T-helper 2 cell (primary cell): ENCODE results near the gene SUCLG1.

Experiments used
- DNase-seq, 5 experiments: peaks; one replicate each; pipeline versions ENCODE4 v3.0.0 to v3.0.0-alpha.2; 2012 to 2022

SUCLG1 gene

GRCh38 chr2:84460670-84461069 lies 1.6 kb upstream of the SUCLG1 start:
- no peak for DNase-seq

- DNase-seq, result no peak
Observed at GRCh38 chr2:84459944-84460429, 907 bp upstream of the SUCLG1 start.

- DNase-seq, result peak in 2 of 5 experiments; percentile 6 to 22
Observed at GRCh38 chr2:84458551-84459017, 496 bp downstream of the SUCLG1 start.

GRCh38 chr2:84457686-84458085 lies 1.4 kb downstream of the SUCLG1 start:
- DNase-seq, result no peak

GRCh38 chr2:84456156-84456555 lies 2.9 kb downstream of the SUCLG1 start:
- no peak for DNase-seq

- no peak for DNase-seq
Observed at GRCh38 chr2:84454581-84454980, 4.5 kb downstream of the SUCLG1 start.

GRCh38 chr2:84452624-84453023 lies 6.5 kb downstream of the SUCLG1 start:
- no peak for DNase-seq

- DNase-seq, result no peak
Observed at GRCh38 chr2:84451579-84451978, 7.5 kb downstream of the SUCLG1 start.

- no peak for DNase-seq
Observed at GRCh38 chr2:84450288-84451227, 8.5 kb downstream of the SUCLG1 start.

GRCh38 chr2:84449711-84450110 lies 9.4 kb downstream of the SUCLG1 start:
- no peak for DNase-seq

- no peak for DNase-seq
Observed at GRCh38 chr2:84449055-84449454, 10.0 kb downstream of the SUCLG1 start.

- no peak for DNase-seq
Observed at GRCh38 chr2:84443477-84443876, 15.6 kb downstream of the SUCLG1 start.

- peak in 1 of 5 experiments; percentile 50 for DNase-seq
Observed at GRCh38 chr2:84442888-84443287, 16.2 kb downstream of the SUCLG1 start.

GRCh38 chr2:84441505-84441904 lies 17.6 kb downstream of the SUCLG1 start:
- DNase-seq, result no peak

- no peak for DNase-seq
Observed at GRCh38 chr2:84441036-84441435, 18.0 kb downstream of the SUCLG1 start.

GRCh38 chr2:84435345-84436025 lies 23.6 kb downstream of the SUCLG1 start:
- DNase-seq, result no peak

GRCh38 chr2:84429328-84429727 lies 29.8 kb downstream of the SUCLG1 start:
- DNase-seq, result no peak

GRCh38 chr2:84427235-84428138 lies 31.6 kb downstream of the SUCLG1 start:
- peak in 1 of 5 experiments; percentile 38 for DNase-seq

- DNase-seq, result no peak
Observed at GRCh38 chr2:84425310-84425709, 33.8 kb downstream of the SUCLG1 start.

- peak in 1 of 5 experiments; percentile 29 for DNase-seq
Observed at GRCh38 chr2:84424152-84424551, 34.9 kb downstream of the SUCLG1 start.

- no peak for DNase-seq
Observed at GRCh38 chr2:84421791-84422190, 37.3 kb downstream of the SUCLG1 start.

- DNase-seq, result no peak
Observed at GRCh38 chr2:84421197-84421596, 37.9 kb downstream of the SUCLG1 start.
